COLO668 (cell line): ENCODE measurements around the gene NOP56.
"Not testable (repeated sequence)": the region's sequence is repeated elsewhere in the genome, so short reads cannot be mapped to it uniquely, and the experiment has no call there.

Experiments
- DNase-seq: peaks from one replicate; lab custom pipeline; 2025; ENCODE audit not compliant: unreplicated experiment; lab: John Stamatoyannopoulos, UW

Gene NOP56

GRCh38 chr20:2682040-2682439, 29.6 kb downstream of the NOP56 start:
- DNase-seq: not testable (repeated sequence)

DNA sequence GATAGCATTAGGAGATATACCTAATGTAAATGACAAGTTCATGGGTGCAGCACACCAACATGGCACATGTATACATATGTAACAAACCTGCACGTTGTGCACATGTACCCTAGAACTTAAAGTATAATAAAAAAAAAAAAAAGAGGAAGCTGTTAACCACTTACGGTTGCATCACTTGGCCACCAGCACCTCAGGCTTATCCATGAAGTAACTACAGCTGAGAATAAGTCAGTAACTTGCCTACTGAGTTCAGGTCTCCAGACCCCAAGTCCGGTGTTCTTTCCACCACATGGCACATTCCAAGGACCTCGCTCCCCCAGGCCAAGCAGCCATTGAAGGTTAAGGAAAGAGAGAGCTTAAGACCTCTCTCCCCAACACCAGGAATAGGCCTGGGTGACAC, 32.4 kb downstream of the NOP56 start:
- DNase-seq: not testable (repeated sequence)

DNA sequence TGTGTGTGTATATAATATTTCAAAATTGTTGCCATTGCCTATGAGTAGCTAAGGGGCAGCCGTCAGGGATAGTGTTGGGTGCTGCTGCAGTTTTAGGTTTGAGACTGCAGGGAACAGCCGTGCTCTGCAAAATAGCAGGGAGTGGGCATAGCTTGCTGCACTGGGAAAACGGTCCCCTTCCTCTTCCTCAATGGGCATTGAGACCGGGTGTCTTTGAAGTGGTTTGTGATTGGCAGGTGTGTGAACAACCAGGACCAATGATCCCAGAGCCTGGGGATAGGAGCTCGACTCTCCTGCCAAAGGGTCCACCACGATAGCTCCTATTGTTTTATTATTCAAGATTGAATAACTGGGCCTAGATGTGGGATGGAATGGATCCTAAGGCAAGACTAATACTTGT, 35.1 kb downstream of the NOP56 start:
- no peak for DNase-seq

DNA sequence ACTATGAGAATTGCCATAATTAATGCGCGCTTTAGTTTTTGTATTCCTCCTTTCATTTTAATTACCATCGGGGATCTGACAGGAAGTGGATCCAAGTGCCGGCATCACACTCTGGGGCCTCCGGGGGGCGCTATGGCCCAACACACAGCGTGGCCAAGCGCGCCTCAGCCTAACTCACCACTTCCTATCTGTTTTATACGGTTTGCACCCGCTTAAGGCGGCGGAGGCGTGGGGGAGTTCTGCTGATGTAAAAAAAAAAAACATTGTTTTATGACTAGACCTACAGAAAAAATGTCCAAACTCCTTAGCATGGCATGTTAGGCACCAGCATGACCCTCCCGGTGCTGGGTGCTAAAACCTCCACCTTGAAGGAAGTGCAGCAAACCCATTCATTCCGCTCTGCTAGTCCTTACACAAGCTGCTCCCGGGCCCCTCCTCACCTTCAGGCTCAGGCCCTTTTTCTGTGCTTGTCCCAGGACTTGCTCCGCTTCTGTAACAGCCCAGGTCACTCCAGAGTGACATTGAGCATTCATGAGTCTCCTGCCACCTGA, 35.7 kb downstream of the NOP56 start:
- DNase-seq: peak; percentile 65

DNA sequence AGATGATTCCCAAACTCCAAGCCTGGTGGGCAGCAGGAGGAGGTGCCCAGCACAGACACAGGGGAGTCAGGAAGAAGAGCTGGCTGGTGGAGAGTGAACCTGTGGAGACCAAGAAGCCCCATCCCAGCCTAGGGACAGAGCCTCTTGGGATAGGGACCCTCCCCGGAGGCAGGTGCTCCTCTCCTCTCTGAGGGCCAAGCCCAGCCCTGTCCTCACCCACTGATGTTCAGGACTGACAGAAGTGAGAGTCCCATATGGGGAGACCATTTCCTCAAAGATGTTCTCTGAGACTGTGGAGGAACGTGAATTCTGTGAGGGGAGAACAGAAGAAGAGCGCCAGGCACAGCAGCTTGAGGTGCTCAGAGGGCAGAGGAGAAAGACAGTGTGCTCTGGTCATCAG, 37.8 kb downstream of the NOP56 start:
- DNase-seq: no peak

GRCh38 chr20:2690718-2691117, 38.3 kb downstream of the NOP56 start:
- DNase-seq: no peak

DNA sequence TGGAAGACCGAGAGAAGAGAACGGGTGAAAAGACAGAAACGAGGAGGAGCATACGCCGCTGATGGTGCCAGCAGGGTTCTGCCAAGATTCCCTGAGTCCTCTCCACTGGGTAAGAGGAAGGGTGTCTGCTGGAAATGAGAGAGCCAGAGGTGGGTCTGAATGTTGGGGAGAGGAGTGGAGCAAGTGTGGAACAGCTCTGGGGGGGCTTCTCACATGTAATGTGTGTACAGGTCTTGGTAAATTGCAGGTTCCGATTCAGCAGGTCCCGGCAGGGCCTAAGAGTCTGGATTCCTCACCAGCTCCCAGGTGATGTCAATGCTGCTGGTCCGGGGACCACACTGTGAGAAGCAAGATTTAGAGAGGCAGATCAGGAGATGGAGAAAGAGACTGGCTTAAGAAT, 38.7 kb downstream of the NOP56 start:
- no peak for DNase-seq

GRCh38 chr20:2691663-2692035, 39.2 kb downstream of the NOP56 start:
- DNase-seq: no peak

- peak; percentile 53 for DNase-seq
These were observed 39.8 kb downstream of the NOP56 start, which contains the start of gene EBF4 for GRCh38 chr20:2692036-2692885. EBF4 (plus strand) TSS chr20:2692780; CDS start chr20:2693646, 866 bp downstream.

DNA sequence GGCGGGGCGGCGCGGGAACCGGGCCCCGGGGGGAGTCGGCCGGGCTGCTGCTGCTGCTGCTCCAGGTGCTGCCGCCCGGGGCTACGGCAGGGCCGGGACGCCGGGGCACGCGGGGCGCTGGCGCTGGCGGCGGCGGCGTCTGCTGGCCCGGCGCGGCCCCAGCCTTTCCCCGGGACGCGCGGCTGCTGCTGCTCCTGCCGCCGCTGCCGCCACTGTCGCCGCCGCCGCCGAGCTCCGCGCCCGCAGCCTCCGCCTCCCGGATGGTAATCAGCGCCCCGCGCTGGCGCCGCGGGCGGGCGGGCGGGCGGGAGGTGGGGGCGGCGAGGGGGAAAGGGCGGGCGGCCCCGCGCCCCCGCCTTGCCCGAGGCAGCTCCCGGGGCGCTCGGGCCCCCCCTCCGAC, 40.5 kb downstream of the NOP56 start:
- peak; percentile 45 for DNase-seq

DNA sequence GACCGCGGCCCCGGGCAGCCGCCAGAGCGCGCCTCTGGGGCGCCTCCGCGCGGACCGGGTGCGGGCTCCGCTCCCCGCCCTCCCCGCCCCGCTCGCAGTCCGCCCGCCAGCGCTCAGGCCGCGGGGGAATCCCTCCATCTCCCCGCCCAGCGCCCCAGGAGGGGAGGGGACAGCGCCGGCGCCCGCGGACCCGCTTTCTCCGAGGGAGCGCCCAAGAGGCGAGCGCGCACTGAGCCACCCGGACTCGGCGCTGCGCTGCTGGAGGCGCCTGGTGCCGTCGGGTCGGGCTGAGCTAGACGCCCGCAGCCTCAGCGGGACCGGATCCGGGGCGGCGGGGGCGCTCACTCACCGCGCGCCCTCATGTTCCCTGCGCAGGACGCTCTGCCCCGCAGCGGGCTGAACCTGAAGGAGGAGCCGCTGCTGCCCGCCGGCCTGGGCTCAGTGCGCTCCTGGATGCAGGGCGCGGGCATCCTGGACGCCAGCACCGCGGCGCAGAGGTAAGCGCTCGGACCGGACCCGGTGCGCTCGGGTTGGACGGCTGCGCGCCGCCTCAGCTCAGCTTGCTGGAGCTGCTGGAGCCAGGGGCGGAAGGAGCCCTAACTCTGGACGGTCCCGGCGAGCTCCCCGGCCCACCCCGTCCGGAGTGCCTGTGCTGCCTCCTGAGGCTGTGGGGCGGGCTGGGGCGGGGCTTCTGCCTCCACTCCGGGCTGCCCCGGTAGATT, 41.0 kb downstream of the NOP56 start:
- DNase-seq: peak; percentile 42

DNA sequence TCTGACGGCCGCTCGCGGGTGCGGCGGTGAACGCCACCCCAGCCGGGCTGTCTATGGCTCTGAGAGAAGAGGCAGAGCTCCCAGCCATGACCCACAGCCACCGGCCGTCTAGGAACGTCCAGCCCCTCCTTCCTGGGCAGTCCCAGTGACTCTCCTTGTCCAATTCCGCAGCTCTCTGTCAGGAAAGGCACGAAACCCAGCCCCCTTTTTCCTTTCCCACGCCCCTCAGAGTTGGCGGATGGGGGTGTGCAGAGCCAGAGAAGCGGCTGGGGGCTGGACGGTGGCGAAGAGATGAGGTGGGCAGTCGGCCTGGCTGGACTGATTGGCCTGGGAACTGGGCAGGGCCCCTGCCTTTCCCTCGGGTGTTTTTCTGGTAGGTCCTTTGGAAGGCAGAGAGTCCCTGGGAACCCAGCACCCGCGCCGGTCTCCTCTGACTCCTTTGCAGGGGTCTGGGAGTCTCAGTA, 41.6 kb downstream of the NOP56 start:
- DNase-seq: no peak

DNA sequence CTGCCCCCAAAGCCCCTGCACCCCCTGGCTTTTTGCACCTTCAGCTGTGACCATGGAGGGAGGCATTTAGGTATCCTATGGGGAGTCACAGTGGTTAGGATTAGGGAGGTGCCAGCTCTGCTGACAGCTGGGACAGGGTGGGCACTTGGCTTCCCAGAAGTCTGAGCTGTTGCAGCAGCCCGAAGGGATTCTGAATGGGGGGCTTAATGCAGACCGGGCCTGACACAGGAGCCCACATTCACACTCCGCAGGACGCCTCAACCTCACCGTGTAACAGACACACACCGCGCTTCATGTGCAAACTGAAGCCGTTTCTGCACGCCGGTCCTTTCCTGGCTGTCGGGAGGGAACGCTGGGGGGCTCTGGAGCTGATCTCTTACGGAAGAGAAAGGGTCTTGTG, 42.1 kb downstream of the NOP56 start:
- DNase-seq: no peak

DNA sequence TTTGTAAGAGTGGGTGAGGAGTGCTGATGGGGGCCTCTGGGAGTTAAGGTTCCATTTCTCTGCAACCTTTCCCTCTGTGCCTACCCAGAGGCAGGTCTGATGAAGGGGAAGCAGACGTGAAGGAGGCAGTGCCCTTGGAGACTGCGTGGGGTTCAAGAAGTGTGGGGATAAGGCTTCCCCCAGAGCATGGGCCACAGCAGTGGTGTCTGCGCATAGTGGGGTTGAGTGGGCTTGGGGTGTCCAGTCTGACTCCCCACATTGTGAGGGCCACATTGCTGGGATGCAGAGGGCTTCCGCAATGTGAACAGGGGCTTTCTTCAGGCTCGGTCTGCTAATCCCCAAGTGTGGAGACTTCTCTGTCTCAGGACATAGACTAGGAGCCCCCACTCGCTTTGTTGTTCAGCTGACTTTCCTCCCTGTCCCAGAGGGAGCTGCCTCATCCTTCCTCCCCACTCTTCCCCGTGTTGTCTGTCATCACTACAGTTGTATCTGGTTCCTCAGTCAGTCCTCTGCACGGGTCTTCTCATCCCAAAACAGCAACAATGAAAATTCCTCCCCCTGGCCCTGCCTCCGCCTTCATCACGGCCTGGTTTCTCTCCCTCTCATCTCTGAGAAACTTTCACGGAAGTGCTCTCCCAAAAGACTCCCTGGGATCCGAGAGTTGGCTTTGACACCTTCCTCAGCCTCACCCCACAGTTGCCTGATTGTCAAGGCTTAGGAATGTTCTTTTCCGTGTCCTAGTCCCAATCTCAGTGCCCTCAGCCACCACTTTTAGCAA, 43.0 kb downstream of the NOP56 start:
- DNase-seq: no peak

DNA sequence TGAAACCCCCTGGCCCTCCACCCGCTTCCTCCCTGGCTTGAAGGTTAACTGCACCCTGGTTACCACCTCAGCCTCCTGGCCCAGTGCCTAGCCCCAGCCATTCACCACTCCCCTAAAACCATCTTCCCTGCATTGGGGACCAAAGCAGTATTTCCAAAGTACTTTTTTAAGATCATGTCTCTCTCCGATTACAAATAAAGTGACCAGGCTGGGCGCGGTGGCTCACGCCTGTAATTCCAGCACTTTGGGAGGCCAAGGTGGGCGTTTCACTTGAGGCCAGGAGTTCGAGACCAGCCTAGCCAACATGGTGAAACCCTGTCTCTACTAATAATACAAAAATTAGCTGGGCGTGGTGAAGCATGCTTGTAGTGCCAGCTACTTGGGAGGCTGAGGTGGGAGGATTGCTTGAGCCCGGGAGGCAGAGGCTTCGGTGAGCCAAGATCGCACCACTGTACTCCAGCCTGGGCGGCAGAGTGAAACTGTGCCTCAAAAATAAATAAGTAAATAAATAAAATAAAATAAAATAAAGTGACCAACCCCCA, 43.6 kb downstream of the NOP56 start:
- DNase-seq: not testable (repeated sequence)

DNA sequence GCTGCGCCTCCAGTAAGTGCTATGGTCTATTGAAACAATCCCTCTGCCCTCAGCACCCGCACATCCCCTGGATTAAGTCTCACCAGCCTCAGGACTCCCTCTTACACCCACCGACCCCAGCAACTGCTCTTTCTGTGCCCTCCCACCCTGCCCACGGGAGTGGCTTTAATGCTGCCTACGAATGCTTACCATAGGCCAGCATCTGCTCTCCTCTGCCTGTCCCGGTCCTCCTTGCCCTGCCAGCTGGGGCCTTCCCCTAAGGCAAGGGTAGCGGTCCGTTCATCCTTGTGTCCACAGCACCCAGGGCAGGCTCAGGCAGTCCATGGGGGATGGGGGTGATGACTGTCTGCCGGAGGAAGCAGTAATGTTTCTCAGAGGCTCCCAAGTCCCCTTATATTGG, 44.2 kb downstream of the NOP56 start:
- DNase-seq: no peak

- DNase-seq: no peak
These were observed 45.3 kb downstream of the NOP56 start for GRCh38 chr20:2697768-2698167.

DNA sequence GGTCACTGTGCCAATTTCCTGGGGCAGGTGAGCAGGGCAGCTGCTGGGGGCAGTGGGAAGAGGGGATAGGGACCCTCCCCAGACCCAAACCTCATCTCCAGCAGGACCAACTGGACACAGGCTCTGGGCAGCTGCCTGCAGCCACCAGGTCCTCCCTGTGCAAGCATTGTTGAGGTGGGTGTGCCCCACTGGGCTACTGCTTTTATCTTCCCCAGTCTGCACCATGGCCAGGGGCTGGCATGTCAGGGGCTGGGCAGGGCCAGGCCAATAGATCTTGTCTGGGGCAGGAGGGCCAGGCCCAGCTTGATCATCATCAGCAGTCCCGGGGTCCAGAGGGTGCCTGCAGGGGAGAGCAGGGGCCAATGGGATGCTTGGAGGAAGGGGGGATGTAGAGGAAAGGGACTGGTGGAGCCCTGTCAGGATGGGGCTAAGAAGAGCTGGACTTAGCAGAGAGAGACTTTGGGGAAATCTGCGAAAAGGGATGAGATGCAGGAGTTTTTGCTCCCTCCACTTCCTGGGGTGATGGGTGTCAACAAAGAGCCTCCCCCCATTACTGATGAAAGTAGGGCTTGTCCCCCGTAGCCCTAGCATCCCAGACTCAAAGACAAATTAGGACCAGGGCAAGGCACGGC, 45.9 kb downstream of the NOP56 start:
- DNase-seq: no peak

DNA sequence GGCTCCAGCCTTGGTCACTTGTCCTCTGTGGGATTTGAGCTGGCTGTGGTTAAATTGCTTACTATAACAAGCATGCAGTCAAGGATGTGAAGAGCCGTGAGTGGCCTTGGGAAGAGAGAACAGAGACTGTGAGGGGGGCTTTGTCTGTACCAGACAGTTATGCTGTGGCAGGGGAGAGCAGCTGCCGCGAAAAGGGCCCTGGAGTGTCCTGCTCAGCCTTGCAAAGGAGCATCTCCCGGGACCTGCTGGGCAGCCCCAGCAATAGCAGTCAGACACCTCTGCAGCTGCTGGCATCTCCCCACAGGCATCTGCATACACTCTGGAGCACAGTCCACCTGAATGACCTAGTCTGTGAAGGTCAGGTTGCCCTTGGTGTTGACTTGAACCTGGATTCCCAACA, 46.5 kb downstream of the NOP56 start:
- DNase-seq: no peak

DNA sequence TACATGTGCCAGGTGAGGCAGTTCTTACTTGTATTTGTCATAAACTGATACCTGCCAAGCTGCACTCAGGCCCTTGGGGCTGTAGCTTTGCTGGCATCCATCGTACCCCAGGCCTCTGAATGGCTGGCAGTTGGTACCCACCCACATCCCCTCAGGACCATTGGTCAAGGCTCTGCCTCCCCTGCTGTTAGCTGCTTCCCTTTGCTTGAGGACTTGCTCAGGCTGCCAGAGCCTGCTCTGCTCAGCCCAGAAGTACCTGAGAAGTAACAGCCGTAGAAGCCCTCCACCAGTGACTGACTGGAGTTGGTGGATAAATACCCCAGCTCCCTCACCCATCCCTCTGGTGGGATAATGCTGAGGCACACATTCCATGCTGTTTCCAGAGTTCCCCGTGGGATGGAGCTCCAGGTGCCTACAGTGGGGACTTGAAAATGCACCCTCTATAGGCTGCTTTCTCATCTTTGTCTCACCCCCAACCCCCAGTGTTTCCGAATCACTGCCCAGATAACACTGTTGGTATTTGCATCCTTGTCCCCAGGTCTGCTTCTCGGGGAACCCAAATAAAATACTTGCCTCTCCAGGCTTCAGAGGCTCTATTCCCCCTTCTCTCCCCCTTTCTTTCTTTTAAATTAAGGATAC, 47.5 kb downstream of the NOP56 start:
- DNase-seq: no peak
